ENCODE data around the gene C17orf100. TPM values are rescaled to one million over a fixed set of nuclear protein-coding genes. Genes with fewer than 3 reads are reported as not detected.

C17orf100 gene
- total RNA-seq, 4 donors from 2014 or later, result 0.85 to 2.0 TPM; not detected in 2

GRCh38 chr17:6668219-6668618 is 16.7 kb downstream of the C17orf100 start:
- TF ChIP-seq CTCF (IDR thresholded peaks at IDR 0.05; ENCODE audit: low read depth), result no peak

- no peak for TF ChIP-seq CTCF (IDR thresholded peaks at IDR 0.05; ENCODE audit: low read depth)
Observed at GRCh38 chr17:6668727-6669425, 17.3 kb downstream of the C17orf100 start.

- TF ChIP-seq CTCF (IDR thresholded peaks at IDR 0.05; ENCODE audit: low read depth), result no peak
Observed at GRCh38 chr17:6669479-6670212, 18.1 kb downstream of the C17orf100 start.

- TF ChIP-seq CTCF (IDR thresholded peaks at IDR 0.05; ENCODE audit: low read depth), result no peak
Observed at GRCh38 chr17:6670571-6670970, 19.0 kb downstream of the C17orf100 start.

- no peak for TF ChIP-seq CTCF (IDR thresholded peaks at IDR 0.05; ENCODE audit: low read depth)
Observed at GRCh38 chr17:6670999-6671398, 19.4 kb downstream of the C17orf100 start.

GRCh38 chr17:6671431-6671830 is 19.9 kb downstream of the C17orf100 start:
- TF ChIP-seq CTCF (IDR thresholded peaks at IDR 0.05; ENCODE audit: low read depth), result no peak

- no peak for TF ChIP-seq CTCF (IDR thresholded peaks at IDR 0.05; ENCODE audit: low read depth)
Observed at GRCh38 chr17:6674586-6674985, 23.0 kb downstream of the C17orf100 start.

Data from subcutaneous adipose tissue (tissue), 4 donors.